ENCODE measurements around the gene KRTAP5-6.

Gene KRTAP5-6

GRCh38 chr11:1740786-1741530, 44.0 kb downstream of the KRTAP5-6 start:
- Mint-ChIP-seq H3K27me3 (no peaks in the 10 kb centered on the region), H3K27ac (no peak overlapping the region), H3K4me3 (no peak overlapping the region), H3K9me3 (peaks cover 21% of the 10 kb centered on the region), H3K4me1 (peaks cover 8% of the 10 kb centered on the region), H3K36me3 (peaks cover 9% of the 10 kb centered on the region)
- ATAC-seq = no peak

- ATAC-seq = no peak
- no peaks in the 10 kb centered on the region for H3K27me3 Mint-ChIP-seq
- peaks cover 16% of the 10 kb centered on the region for H3K9me3 Mint-ChIP-seq
- peaks cover 8% of the 10 kb centered on the region for H3K4me1 Mint-ChIP-seq
- no peak overlapping the region for H3K27ac Mint-ChIP-seq
- no peak overlapping the region for H3K4me3 Mint-ChIP-seq
- H3K36me3 Mint-ChIP-seq = peaks cover under 1% of the 10 kb centered on the region
These were observed 44.7 kb downstream of the KRTAP5-6 start for GRCh38 chr11:1741741-1742140.

GRCh38 chr11:1742371-1742770, 45.4 kb downstream of the KRTAP5-6 start:
- H3K36me3 Mint-ChIP-seq = no peaks in the 10 kb centered on the region
- no peak for ATAC-seq
- no peaks in the 10 kb centered on the region for H3K27me3 Mint-ChIP-seq
- H3K4me1 Mint-ChIP-seq = peaks cover 8% of the 10 kb centered on the region
- H3K4me3 Mint-ChIP-seq = no peak overlapping the region
- peaks cover 14% of the 10 kb centered on the region for H3K9me3 Mint-ChIP-seq
- no peak overlapping the region for H3K27ac Mint-ChIP-seq

- H3K27ac Mint-ChIP-seq = no peak overlapping the region
- no peak overlapping the region for H3K4me3 Mint-ChIP-seq
- ATAC-seq = no peak
- no peaks in the 10 kb centered on the region for H3K27me3 Mint-ChIP-seq
- no peaks in the 10 kb centered on the region for H3K36me3 Mint-ChIP-seq
- H3K4me1 Mint-ChIP-seq = peaks cover 8% of the 10 kb centered on the region
- peaks cover 10% of the 10 kb centered on the region for H3K9me3 Mint-ChIP-seq
These were observed 46.0 kb downstream of the KRTAP5-6 start for GRCh38 chr11:1742869-1743584.

GRCh38 chr11:1743585-1744136, 46.7 kb downstream of the KRTAP5-6 start:
- H3K27ac Mint-ChIP-seq = no peak overlapping the region
- peaks cover 7% of the 10 kb centered on the region for H3K9me3 Mint-ChIP-seq
- no peaks in the 10 kb centered on the region for H3K27me3 Mint-ChIP-seq
- H3K4me1 Mint-ChIP-seq = peaks cover 8% of the 10 kb centered on the region
- no peak for ATAC-seq
- no peaks in the 10 kb centered on the region for H3K36me3 Mint-ChIP-seq
- H3K4me3 Mint-ChIP-seq = no peak overlapping the region

- Mint-ChIP-seq H3K27me3 (peaks cover 3% of the 10 kb centered on the region), H3K9me3 (peaks cover 7% of the 10 kb centered on the region), H3K4me3 (no peak overlapping the region), H3K36me3 (no peaks in the 10 kb centered on the region), H3K27ac (no peak overlapping the region), H3K4me1 (peaks cover 6% of the 10 kb centered on the region)
- no peak for ATAC-seq
These were observed 47.3 kb downstream of the KRTAP5-6 start for GRCh38 chr11:1744137-1744886.

GRCh38 chr11:1744891-1745700, 48.1 kb downstream of the KRTAP5-6 start:
- Mint-ChIP-seq H3K36me3 (no peaks in the 10 kb centered on the region), H3K27ac (no peak overlapping the region), H3K4me1 (peaks cover 10% of the 10 kb centered on the region), H3K27me3 (peaks cover 11% of the 10 kb centered on the region), H3K4me3 (no peak overlapping the region), H3K9me3 (peaks cover 7% of the 10 kb centered on the region)
- ATAC-seq = no peak

GRCh38 chr11:1745701-1746320, 48.8 kb downstream of the KRTAP5-6 start:
- Mint-ChIP-seq H3K27ac (no peak overlapping the region), H3K36me3 (no peaks in the 10 kb centered on the region), H3K4me1 (peaks cover 17% of the 10 kb centered on the region), H3K9me3 (peaks cover 7% of the 10 kb centered on the region), H3K4me3 (no peak overlapping the region), H3K27me3 (peaks cover 18% of the 10 kb centered on the region)
- no peak for ATAC-seq

GRCh38 chr11:1746511-1746931, 49.5 kb downstream of the KRTAP5-6 start:
- Mint-ChIP-seq H3K9me3 (peaks cover 7% of the 10 kb centered on the region), H3K27ac (no peak overlapping the region), H3K27me3 (peaks cover 21% of the 10 kb centered on the region), H3K4me3 (no peak overlapping the region), H3K4me1 (peaks cover 22% of the 10 kb centered on the region), H3K36me3 (no peaks in the 10 kb centered on the region)
- ATAC-seq = no peak

- Mint-ChIP-seq H3K27ac (no peak overlapping the region), H3K27me3 (peaks cover 21% of the 10 kb centered on the region), H3K4me1 (peaks cover 27% of the 10 kb centered on the region), H3K9me3 (peaks cover 7% of the 10 kb centered on the region), H3K36me3 (no peaks in the 10 kb centered on the region), H3K4me3 (no peak overlapping the region)
- ATAC-seq = no peak
These were observed 50.2 kb downstream of the KRTAP5-6 start for GRCh38 chr11:1746956-1747752.

All from stimulated activated memory B cell treated with anti-CD40 and anti-IgM and Interleukin-4, amounts not matched to agents 10 μg/mL and 1 μg/mL and 100 μg/mL, for 72 hours (primary cell).